Thyroid gland (tissue), 4 donors: Measurements from ENCODE around the gene HADHB. TPM values are rescaled to one million over a fixed set of nuclear protein-coding genes. Genes with fewer than 3 reads are reported as not detected.
A peak's percentile ranks its signal among the peaks of the same experiment; 100 is the strongest.
"Not testable (repeated sequence)": the region's sequence is repeated elsewhere in the genome, so short reads cannot be mapped to it uniquely, and the experiment has no call there.

Experiments used
- DNase-seq, 2 donors: peaks; one replicate each; pipeline ENCODE4 v3.0.0-alpha.2; 2019
- H3K27ac ChIP-seq, 3 donors: fragments of 200-600 bp; sonication (generic); 1 replicate in 2 of 3; 2 replicates in 1 of 3; pipeline ENCODE4 v1.5.1; 2016 to 2019; ENCODE audit warnings: mild to moderate bottlenecking in 1 of 3, moderate library complexity in 1 of 3
- H3K27me3 ChIP-seq: fragments of 200-600 bp; sonication (generic); one replicate; pipeline ENCODE4 v1.5.1; 2019
- H3K36me3 ChIP-seq, 2 donors: fragments of 200-600 bp; sonication (generic); one replicate each; pipeline ENCODE4 v1.5.1; 2016 to 2019
- H3K4me1 ChIP-seq, 2 donors: fragments of 200-600 bp; sonication (generic); one replicate each; pipeline ENCODE4 v1.5.1; 2017 to 2019
- H3K4me3 ChIP-seq, 3 donors: fragments of 200-600 bp; sonication (generic); replicated peaks in 1 of 3; 1 replicate in 2 of 3; 2 replicates in 1 of 3; pipeline ENCODE4 v1.5.1; 2016; ENCODE audit warnings: mild to moderate bottlenecking in 1 of 3
- H3K9me3 ChIP-seq: fragments of 200-600 bp; sonication (generic); one replicate; pipeline ENCODE4 v1.5.1; 2017
- POLR2A ChIP-seq, 2 donors: fragments of 450-650 bp; IDR thresholded peaks; one replicate each; pipeline ENCODE4 v1.6.1; 2017; ENCODE audit warnings: antibody characterized with exemption in 2 of 2, mild to moderate bottlenecking in 2 of 2, moderate library complexity in 1 of 2
- WGBS, 2 donors: methylation state at CpG; one replicate each; pipeline ENCODE4 v1.1.5; 2017; 5-methylcytosine and 5-hydroxymethylcytosine counted together
- intact Hi-C: fragments of 100-400 bp; cut with DNase I; formaldehyde crosslinking; loops from one replicate; pipeline ENCODE4 v1.15.1; 2023
- total RNA-seq, 4 donors: library from RNA; depleted of rRNA; stranded (reverse); fragments of >200 nt; gene quantifications; one replicate each; pipeline ENCODE4 v1.2.3, GENCODE V29; 2016
- TF ChIP-seq, protein P1 (sequence below), 6 experiments: fragments of 200-600 bp in 3 of 6; fragments of 450-650 bp in 3 of 6; sonication (generic) in 3 of 6; IDR thresholded peaks; one replicate each; pipeline ENCODE4 v1.5.1; 2016 to 2019; ENCODE audit warnings: antibody characterized with exemption in 6 of 6, mild to moderate bottlenecking in 2 of 6, inconsistent platforms in 1 of 6, moderate library complexity in 1 of 6

The HADHB gene
- total RNA-seq, 4 donors from 2014 or later: 127 to 200 (median 184) TPM

DNA sequence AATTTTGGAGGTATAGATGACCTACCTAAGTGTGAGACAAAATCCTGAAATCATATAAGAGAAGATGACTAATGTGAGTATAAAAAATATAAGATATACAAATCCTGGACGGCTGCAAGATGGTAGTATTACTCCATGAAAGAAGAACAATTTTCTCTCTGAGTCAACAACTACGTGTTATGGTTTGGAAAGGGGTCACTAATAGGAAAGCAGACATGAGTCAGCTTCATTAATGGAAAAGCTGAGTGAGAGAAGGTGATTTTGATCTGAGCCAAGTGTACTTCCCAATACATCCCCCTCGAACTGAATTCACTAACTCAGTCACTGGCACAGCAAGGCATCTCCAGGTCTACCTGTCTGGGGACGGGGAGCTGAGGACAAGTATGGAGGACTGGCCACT, 81.1 kb downstream of the HADHB start:
- intact Hi-C loops: loop anchor here (5.0 to 10.0 kb wide), 2 partner anchors 89 to 151 kb away; partner anchors contain the start of gene GAREM2
- Histone ChIP-seq H3K4me1 (no peaks in the 10 kb centered on the region), H3K36me3 (no peaks in the 10 kb centered on the region), H3K9me3 (no peaks in the 10 kb centered on the region), H3K27me3 (no peaks in the 10 kb centered on the region), H3K27ac (no peak overlapping the region), H3K4me3 (no peak overlapping the region)
- 69 to 81% methylated on average over 4 of the region's 4 CpGs for WGBS, 2 donors
- TF ChIP-seq POLR2A (IDR thresholded peaks at IDR 0.05): no peak
- TF ChIP-seq, protein P1, sequence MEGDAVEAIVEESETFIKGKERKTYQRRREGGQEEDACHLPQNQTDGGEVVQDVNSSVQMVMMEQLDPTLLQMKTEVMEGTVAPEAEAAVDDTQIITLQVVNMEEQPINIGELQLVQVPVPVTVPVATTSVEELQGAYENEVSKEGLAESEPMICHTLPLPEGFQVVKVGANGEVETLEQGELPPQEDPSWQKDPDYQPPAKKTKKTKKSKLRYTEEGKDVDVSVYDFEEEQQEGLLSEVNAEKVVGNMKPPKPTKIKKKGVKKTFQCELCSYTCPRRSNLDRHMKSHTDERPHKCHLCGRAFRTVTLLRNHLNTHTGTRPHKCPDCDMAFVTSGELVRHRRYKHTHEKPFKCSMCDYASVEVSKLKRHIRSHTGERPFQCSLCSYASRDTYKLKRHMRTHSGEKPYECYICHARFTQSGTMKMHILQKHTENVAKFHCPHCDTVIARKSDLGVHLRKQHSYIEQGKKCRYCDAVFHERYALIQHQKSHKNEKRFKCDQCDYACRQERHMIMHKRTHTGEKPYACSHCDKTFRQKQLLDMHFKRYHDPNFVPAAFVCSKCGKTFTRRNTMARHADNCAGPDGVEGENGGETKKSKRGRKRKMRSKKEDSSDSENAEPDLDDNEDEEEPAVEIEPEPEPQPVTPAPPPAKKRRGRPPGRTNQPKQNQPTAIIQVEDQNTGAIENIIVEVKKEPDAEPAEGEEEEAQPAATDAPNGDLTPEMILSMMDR (IDR thresholded peaks at IDR 0.05): no peak
- no peak for DNase-seq

DNA sequence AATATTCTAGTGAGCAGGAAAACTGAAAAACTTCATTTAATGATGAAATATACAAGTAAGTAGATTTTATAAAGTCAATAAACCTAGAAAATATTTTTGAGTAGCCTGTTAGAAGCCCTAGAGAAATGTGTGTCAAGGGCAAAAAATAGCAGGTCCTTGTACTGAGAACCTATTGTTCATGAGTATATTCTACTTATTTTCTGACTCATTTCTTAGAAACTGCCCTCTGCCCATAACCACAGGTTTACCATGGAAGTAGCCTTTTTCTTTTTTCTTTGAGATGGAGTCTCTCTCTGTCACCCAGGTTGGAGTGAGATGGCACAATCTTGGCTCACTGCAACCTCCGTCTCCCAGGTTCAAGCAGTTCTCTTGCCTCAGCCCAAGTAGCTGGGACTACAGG, 81.8 kb downstream of the HADHB start:
- Histone ChIP-seq H3K9me3 (no peaks in the 10 kb centered on the region), H3K4me3 (no peak overlapping the region), H3K27me3 (no peaks in the 10 kb centered on the region), H3K4me1 (no peaks in the 10 kb centered on the region), H3K36me3 (no peaks in the 10 kb centered on the region), H3K27ac (no peak overlapping the region)
- intact Hi-C loops: loop anchor here (5.0 to 10.0 kb wide), 2 partner anchors 89 to 152 kb away; partner anchors contain the start of gene GAREM2
- WGBS, 2 donors: 93 to 95% methylated on average over 1 of the region's 1 CpG
- TF ChIP-seq, protein P1 (IDR thresholded peaks at IDR 0.05): no peak
- no peak for TF ChIP-seq POLR2A (IDR thresholded peaks at IDR 0.05)
- no peak for DNase-seq

DNA sequence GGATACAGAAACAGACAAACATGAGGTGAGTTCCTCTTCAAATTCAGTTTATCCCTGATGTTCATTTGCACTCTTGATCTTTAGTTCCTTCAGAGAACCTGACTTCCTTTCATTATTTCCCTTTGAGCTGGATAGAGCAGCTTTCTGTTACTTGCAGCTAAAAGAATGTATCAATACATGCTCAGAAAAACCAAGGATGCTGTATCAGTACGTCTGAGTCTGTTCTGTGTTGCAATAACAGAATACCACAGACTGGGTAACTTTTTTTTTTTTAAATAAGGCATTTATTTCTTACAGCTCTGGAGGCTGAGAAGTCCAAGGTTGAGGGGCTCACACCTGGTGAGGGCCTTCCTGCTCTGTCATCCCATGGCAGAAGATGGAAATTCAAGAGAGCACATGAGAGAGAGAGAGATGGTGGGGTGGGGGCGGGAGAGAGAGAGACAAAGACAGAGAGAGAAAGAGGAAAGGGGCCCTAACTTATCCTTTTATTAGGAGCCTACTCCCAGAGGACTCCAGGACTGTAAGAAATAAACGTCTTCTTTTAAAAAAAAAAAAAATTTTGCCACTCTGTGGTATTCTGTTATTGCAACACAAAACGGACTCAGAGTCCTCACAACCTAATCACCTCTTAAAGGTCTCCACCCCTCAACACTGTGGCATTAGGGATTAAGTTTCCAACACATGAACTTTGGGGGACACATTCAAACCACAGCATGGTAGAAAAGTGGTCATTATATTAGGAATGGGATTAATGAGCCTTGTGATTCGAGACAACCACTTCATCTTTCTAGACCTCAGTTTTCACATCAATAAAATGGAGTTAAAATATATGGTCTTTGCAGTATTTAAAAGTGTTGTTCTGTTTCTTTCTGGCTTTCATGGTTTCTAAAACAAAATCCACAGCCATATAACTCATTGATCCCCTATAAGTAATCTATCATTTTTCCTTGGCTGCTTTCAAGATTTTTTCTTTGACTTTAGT, 82.8 kb downstream of the HADHB start:
- Histone ChIP-seq H3K4me1 (no peaks in the 10 kb centered on the region), H3K9me3 (no peaks in the 10 kb centered on the region), H3K27me3 (no peaks in the 10 kb centered on the region), H3K36me3 (no peaks in the 10 kb centered on the region), H3K27ac (no peak overlapping the region), H3K4me3 (no peak overlapping the region)
- 60 to 61% methylated on average over 5 of the region's 5 CpGs for WGBS, 2 donors
- TF ChIP-seq, protein P1 (IDR thresholded peaks at IDR 0.05): no peak
- no peak for TF ChIP-seq POLR2A (IDR thresholded peaks at IDR 0.05)
- no peak for DNase-seq
- intact Hi-C loops: loop anchor here (5.0 to 10.0 kb wide), 2 partner anchors 90 to 153 kb away; partner anchors contain the start of gene GAREM2

DNA sequence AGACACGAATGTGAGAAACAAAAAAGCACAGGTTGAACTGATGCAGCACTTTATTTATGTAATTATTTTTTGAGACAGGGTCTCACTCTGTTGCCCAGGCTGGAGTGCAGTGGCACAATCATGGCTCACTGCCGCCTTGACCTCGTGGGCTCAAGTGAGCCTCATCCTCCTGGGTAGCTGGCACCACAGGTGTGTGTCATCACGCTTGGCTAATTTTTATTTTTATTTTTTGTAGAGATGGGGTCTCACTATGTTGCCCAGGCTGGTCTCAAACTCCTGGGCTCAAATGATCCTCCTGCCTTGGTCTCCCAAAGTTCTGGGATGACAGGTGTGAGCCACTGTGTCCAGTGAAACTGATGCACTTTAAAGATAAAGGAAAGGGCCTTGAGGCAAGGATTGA, 84.3 kb downstream of the HADHB start:
- not testable (repeated sequence) for DNase-seq, H3K4me3 ChIP-seq, H3K27ac ChIP-seq, H3K4me1 ChIP-seq, H3K9me3 ChIP-seq, H3K27me3 ChIP-seq, H3K36me3 ChIP-seq
- intact Hi-C loops: loop anchor here (5.0 to 10.0 kb wide), 2 partner anchors 92 to 154 kb away; partner anchors contain the start of gene GAREM2
- WGBS, 2 donors: 92 to 97% methylated on average over 4 of the region's 4 CpGs

DNA sequence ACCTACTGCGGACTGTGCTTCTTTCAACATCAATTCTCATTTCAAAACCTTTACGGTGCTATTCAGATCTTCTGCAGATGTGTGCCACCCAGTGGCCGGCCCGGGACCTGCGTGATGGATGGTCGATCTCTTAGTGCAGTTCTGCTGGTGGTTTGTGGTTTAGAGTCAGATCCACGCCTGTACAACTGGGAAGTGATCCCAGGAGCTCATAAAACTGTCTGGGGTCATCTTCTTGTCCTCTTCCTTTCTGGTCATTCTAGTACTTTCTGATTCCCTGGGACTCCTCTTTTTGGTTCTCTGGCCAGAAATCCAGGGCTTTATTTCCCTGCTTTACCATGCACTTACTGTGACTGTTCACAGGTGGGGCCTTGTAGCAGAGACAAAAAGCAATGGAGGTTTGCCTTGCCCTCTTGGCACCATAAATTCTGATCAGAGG, 85.4 kb downstream of the HADHB start:
- no peak overlapping the region for H3K4me3 ChIP-seq
- H3K9me3 ChIP-seq: no peaks in the 10 kb centered on the region
- H3K27ac ChIP-seq: no peak overlapping the region
- no peaks in the 10 kb centered on the region for H3K4me1 ChIP-seq
- no peaks in the 10 kb centered on the region for H3K36me3 ChIP-seq
- 2 to 4% methylated on average over 7 of the region's 7 CpGs for WGBS, 2 donors
- TF ChIP-seq, protein P1 (IDR thresholded peaks at IDR 0.05): peak; percentile 67 to 89 (median 86)
- TF ChIP-seq POLR2A (IDR thresholded peaks at IDR 0.05): no peak
- peak; percentile 90 to 91 for DNase-seq
- H3K27me3 ChIP-seq: no peaks in the 10 kb centered on the region
- intact Hi-C loops: no loop called here
